Osteoblast (primary cell): ENCODE results near the gene HIGD1B. TPM values are rescaled to one million over a fixed set of nuclear protein-coding genes. Genes with fewer than 3 reads are reported as not detected.

Source experiments
- DNase-seq: peaks from one replicate; pipeline ENCODE4 v3.0.0; 2011; ENCODE audit warnings: low spot score, mixed read lengths; ENCODE audit not compliant: insufficient read length; ENCODE audit errors: missing footprints
- H2AFZ ChIP-seq: 2 replicates; pipeline ENCODE4 v1.6.0; 2011; ENCODE audit warnings: mild to moderate bottlenecking, low read length
- H3K27ac ChIP-seq: 2 replicates; pipeline ENCODE4 v1.5.1; 2011; ENCODE audit warnings: mild to moderate bottlenecking, low read depth, low read length, moderate library complexity
- H3K27me3 ChIP-seq: 2 replicates; pipeline ENCODE4 v1.6.0; 2012; ENCODE audit warnings: mild to moderate bottlenecking, control low read depth, inconsistent platforms, low read length, moderate library complexity; ENCODE audit not compliant: insufficient read depth
- H3K36me3 ChIP-seq: 2 replicates; pipeline ENCODE4 v1.5.1; 2011; ENCODE audit warnings: mild to moderate bottlenecking, low read length, control low read depth, moderate library complexity; ENCODE audit not compliant: insufficient read depth
- H3K4me1 ChIP-seq: 2 replicates; pipeline ENCODE4 v1.5.1; 2011; ENCODE audit warnings: mild to moderate bottlenecking, low read length, control low read depth, moderate library complexity; ENCODE audit not compliant: insufficient read depth
- H3K4me2 ChIP-seq: 2 replicates; pipeline ENCODE4 v1.6.0; 2011; ENCODE audit warnings: mild to moderate bottlenecking, low read length; ENCODE audit not compliant: insufficient read depth
- H3K4me3 ChIP-seq: fragments of 200-600 bp; sonication (generic); 3 replicates; pipeline ENCODE4 v1.5.1; 2012; ENCODE audit warnings: mild to moderate bottlenecking, low read length, inconsistent platforms; ENCODE audit not compliant: insufficient read depth
- H3K79me2 ChIP-seq: 2 replicates; pipeline ENCODE4 v1.6.0; 2012; ENCODE audit warnings: mild to moderate bottlenecking, low read length, control low read depth, inconsistent platforms; ENCODE audit not compliant: insufficient read depth
- H3K9me3 ChIP-seq: 2 replicates; pipeline ENCODE4 v1.5.1; 2011; ENCODE audit warnings: low read depth, low read length, control low read depth
- H4K20me1 ChIP-seq: 2 replicates; pipeline ENCODE4 v1.6.0; 2012; ENCODE audit warnings: mild to moderate bottlenecking, low read length, control low read depth; ENCODE audit not compliant: insufficient read depth
- total RNA-seq: library from RNA; depleted of rRNA; stranded (reverse); fragments of >200 nt; gene quantifications from 2 replicates; pipeline ENCODE4 v1.2.3, GENCODE V29; 2012
- TF ChIP-seq, protein P1 (sequence below): IDR thresholded peaks from 2 replicates; pipeline ENCODE4 v1.5.1; 2011; ENCODE audit warnings: mild to moderate bottlenecking, low read depth, low read length, moderate library complexity; ENCODE audit errors: extremely low read depth

Gene HIGD1B
- total RNA-seq, 1 donor, result not detected

DNA sequence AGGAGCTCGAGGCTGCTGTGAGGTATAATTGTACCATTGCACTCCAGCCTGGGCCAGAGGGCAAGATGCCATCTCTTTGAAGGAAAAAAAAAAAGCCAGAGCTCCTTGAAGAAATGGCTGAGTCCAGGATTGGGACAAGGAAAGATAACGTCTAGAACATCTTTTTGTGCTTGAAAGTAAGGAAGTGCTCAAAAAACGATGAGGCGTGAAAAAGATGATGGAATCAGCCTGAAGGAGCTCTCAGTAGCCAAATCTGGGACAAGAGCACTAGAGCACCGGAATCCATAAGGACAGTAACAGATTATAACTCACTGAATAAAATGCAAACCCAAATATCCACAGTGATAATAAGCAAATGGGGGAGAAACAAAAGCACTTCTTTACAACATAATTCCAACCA, 29.4 kb downstream of the HIGD1B start:
- Histone ChIP-seq H3K27ac (no peak overlapping the region), H4K20me1 (no peaks in the 10 kb centered on the region), H3K4me3 (no peak overlapping the region), H3K27me3 (no peaks in the 10 kb centered on the region), H3K9me3 (no peaks in the 10 kb centered on the region), H2AFZ (no peak overlapping the region), H3K36me3 (peaks cover 71% of the 10 kb centered on the region), H3K4me2 (no peak overlapping the region), H3K4me1 (no peaks in the 10 kb centered on the region), H3K79me2 (no peaks in the 10 kb centered on the region)
- TF ChIP-seq, protein P1, sequence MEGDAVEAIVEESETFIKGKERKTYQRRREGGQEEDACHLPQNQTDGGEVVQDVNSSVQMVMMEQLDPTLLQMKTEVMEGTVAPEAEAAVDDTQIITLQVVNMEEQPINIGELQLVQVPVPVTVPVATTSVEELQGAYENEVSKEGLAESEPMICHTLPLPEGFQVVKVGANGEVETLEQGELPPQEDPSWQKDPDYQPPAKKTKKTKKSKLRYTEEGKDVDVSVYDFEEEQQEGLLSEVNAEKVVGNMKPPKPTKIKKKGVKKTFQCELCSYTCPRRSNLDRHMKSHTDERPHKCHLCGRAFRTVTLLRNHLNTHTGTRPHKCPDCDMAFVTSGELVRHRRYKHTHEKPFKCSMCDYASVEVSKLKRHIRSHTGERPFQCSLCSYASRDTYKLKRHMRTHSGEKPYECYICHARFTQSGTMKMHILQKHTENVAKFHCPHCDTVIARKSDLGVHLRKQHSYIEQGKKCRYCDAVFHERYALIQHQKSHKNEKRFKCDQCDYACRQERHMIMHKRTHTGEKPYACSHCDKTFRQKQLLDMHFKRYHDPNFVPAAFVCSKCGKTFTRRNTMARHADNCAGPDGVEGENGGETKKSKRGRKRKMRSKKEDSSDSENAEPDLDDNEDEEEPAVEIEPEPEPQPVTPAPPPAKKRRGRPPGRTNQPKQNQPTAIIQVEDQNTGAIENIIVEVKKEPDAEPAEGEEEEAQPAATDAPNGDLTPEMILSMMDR, result no peak
- DNase-seq, result no peak

DNA sequence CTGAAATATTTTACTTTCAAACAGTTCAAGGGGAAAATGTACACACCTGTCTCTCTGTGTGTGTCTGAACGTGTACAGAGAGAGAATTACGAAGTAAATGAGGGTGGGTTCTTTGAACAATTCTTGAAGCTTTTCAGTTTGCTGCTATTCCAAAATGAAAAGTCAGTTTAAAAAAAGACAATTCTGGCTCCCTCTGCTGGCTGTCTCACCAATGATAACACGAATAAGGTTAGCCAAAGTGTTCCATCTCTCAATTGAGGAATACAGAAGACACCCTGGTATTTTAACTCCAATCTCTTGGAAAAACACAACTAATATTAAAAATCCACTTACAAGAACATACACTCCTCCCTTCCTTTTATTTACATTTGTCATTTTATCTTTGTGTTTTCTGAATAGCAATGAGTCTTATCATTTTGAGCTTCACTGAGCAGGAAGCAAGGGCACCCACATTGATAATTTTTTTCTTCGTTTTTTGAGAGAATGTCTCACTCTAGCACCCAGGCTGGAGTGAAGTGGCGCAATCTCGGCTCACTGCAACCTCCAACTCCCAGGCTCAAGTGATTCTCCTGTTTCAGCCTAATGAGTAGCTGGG, 31.0 kb downstream of the HIGD1B start:
- H3K4me3 ChIP-seq, result no peak overlapping the region
- DNase-seq, result peak; percentile 87
- peaks cover 74% of the 10 kb centered on the region for H3K36me3 ChIP-seq
- peaks cover 4% of the 10 kb centered on the region for H4K20me1 ChIP-seq
- H3K27ac ChIP-seq, result no peak overlapping the region
- no peaks in the 10 kb centered on the region for H3K4me1 ChIP-seq
- no peaks in the 10 kb centered on the region for H3K9me3 ChIP-seq
- H2AFZ ChIP-seq, result no peak overlapping the region
- H3K4me2 ChIP-seq, result no peak overlapping the region
- TF ChIP-seq, protein P1, result peak; percentile 72
- no peaks in the 10 kb centered on the region for H3K27me3 ChIP-seq
- H3K79me2 ChIP-seq, result no peaks in the 10 kb centered on the region

- Histone ChIP-seq H3K27me3 (no peaks in the 10 kb centered on the region), H3K9me3 (no peaks in the 10 kb centered on the region), H3K4me3 (no peak overlapping the region), H3K4me1 (no peaks in the 10 kb centered on the region), H4K20me1 (peaks cover 4% of the 10 kb centered on the region), H3K79me2 (no peaks in the 10 kb centered on the region), H3K27ac (no peak overlapping the region), H3K4me2 (no peak overlapping the region), H2AFZ (no peak overlapping the region), H3K36me3 (peaks cover 71% of the 10 kb centered on the region)
- no peak for DNase-seq
- TF ChIP-seq, protein P1, result no peak
These were observed 31.7 kb downstream of the HIGD1B start for GRCh38 chr17:44879376-44879775.

DNA sequence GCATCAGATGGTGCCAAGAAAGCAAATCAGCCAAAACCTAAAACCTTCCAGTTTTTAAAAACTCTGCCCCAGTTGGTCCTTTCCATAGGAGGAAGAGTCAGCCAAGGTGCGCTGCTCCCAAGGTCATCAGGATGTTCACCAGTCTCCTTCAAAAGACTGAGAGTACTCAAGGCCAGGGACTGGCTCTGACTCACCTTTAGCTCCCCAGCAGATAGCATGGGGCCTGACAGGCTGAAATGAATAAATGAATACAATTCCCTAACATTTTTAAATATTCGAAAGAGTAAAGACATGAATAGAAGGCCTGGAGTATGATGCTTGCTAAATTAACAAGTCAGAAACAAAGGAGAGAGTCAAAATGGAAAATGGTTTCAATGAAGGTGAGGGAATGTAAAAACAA, 32.4 kb downstream of the HIGD1B start:
- H3K4me1 ChIP-seq, result no peaks in the 10 kb centered on the region
- no peak overlapping the region for H3K27ac ChIP-seq
- no peaks in the 10 kb centered on the region for H3K9me3 ChIP-seq
- H3K79me2 ChIP-seq, result no peaks in the 10 kb centered on the region
- TF ChIP-seq, protein P1, result no peak
- DNase-seq, result no peak
- peaks cover 4% of the 10 kb centered on the region for H4K20me1 ChIP-seq
- H3K27me3 ChIP-seq, result no peaks in the 10 kb centered on the region
- peaks cover 74% of the 10 kb centered on the region for H3K36me3 ChIP-seq
- no peak overlapping the region for H3K4me3 ChIP-seq
- no peak overlapping the region for H3K4me2 ChIP-seq
- H2AFZ ChIP-seq, result no peak overlapping the region
